ENCODE data around the gene TSHZ2. TPM values are rescaled to one million over a fixed set of nuclear protein-coding genes. Genes with fewer than 3 reads are reported as not detected.
"Not testable (repeated sequence)": the region's sequence is repeated elsewhere in the genome, so short reads cannot be mapped to it uniquely, and the experiment has no call there.

Gene TSHZ2
- polyA plus RNA-seq, 4 donors = 11.0 to 14.5 (median 14.3) TPM

- DNase-seq (ENCODE audit: low read depth in 4 of 4, low spot score in 2 of 4) = no peak
Observed at GRCh38 chr20:53360852-53361251, 388.7 kb downstream of the TSHZ2 start.

GRCh38 chr20:53362736-53363135 is 390.6 kb downstream of the TSHZ2 start:
- no peak for DNase-seq (ENCODE audit: low read depth in 4 of 4, low spot score in 2 of 4)

GRCh38 chr20:53364646-53365045 is 392.5 kb downstream of the TSHZ2 start:
- no peak for DNase-seq (ENCODE audit: low read depth in 4 of 4, low spot score in 2 of 4)

GRCh38 chr20:53365076-53365475 is 392.9 kb downstream of the TSHZ2 start:
- DNase-seq (ENCODE audit: low read depth in 4 of 4, low spot score in 2 of 4) = no peak

- DNase-seq (ENCODE audit: low read depth in 4 of 4, low spot score in 2 of 4) = no peak
Observed at GRCh38 chr20:53365539-53366075, 393.4 kb downstream of the TSHZ2 start.

- DNase-seq (ENCODE audit: low read depth in 4 of 4, low spot score in 2 of 4) = not testable (repeated sequence)
Observed at GRCh38 chr20:53366928-53367327, 394.8 kb downstream of the TSHZ2 start.

- no peak for DNase-seq (ENCODE audit: low read depth in 4 of 4, low spot score in 2 of 4)
Observed at GRCh38 chr20:53369871-53370270, 397.7 kb downstream of the TSHZ2 start.

GRCh38 chr20:53370345-53370961 is 398.3 kb downstream of the TSHZ2 start:
- DNase-seq (ENCODE audit: low read depth in 4 of 4, low spot score in 2 of 4) = no peak

GRCh38 chr20:53371216-53371615 is 399.1 kb downstream of the TSHZ2 start:
- DNase-seq (ENCODE audit: low read depth in 4 of 4, low spot score in 2 of 4) = no peak

- no peak for DNase-seq (ENCODE audit: low read depth in 4 of 4, low spot score in 2 of 4)
Observed at GRCh38 chr20:53376021-53376420, 403.9 kb downstream of the TSHZ2 start.

GRCh38 chr20:53379014-53379832 is 407.1 kb downstream of the TSHZ2 start:
- DNase-seq (ENCODE audit: low read depth in 4 of 4, low spot score in 2 of 4) = no peak

- DNase-seq (ENCODE audit: low read depth in 4 of 4, low spot score in 2 of 4) = no peak
Observed at GRCh38 chr20:53379833-53380120, 407.6 kb downstream of the TSHZ2 start.

- DNase-seq (ENCODE audit: low read depth in 4 of 4, low spot score in 2 of 4) = no peak
Observed at GRCh38 chr20:53381568-53382262, 409.6 kb downstream of the TSHZ2 start.

- DNase-seq (ENCODE audit: low read depth in 4 of 4, low spot score in 2 of 4) = no peak
Observed at GRCh38 chr20:53382263-53382844, 410.2 kb downstream of the TSHZ2 start.

- DNase-seq (ENCODE audit: low read depth in 4 of 4, low spot score in 2 of 4) = no peak
Observed at GRCh38 chr20:53383916-53384315, 411.8 kb downstream of the TSHZ2 start.

- DNase-seq (ENCODE audit: low read depth in 4 of 4, low spot score in 2 of 4) = no peak
Observed at GRCh38 chr20:53384392-53384791, 412.2 kb downstream of the TSHZ2 start.

GRCh38 chr20:53385941-53386767 is 414.0 kb downstream of the TSHZ2 start:
- DNase-seq (ENCODE audit: low read depth in 4 of 4, low spot score in 2 of 4) = no peak

- no peak for DNase-seq (ENCODE audit: low read depth in 4 of 4, low spot score in 2 of 4)
Observed at GRCh38 chr20:53387983-53388675, 416.0 kb downstream of the TSHZ2 start.

GRCh38 chr20:53389516-53390300 is 417.6 kb downstream of the TSHZ2 start:
- DNase-seq (ENCODE audit: low read depth in 4 of 4, low spot score in 2 of 4) = no peak
